GM19240 (cell line): ENCODE measurements around the gene RAB36.

ENCODE experiments used
- DNase-seq: peaks from one replicate; pipeline ENCODE4 v3.0.0; 2011; ENCODE audit warnings: low spot score; ENCODE audit not compliant: insufficient read length

RAB36 gene

GRCh38 chr22:23144932-23145877 lies at the start of gene RAB36:
TSS of gene RAB36 (plus strand) at chr22:23145477. CDS start at chr22:23146617, 1,140 bp downstream.
- DNase-seq: peak; percentile 40

GRCh38 chr22:23095733-23096342 lies 49.4 kb upstream of the RAB36 start:
- no peak for DNase-seq

GRCh38 chr22:23097412-23098229 lies 47.7 kb upstream of the RAB36 start:
- no peak for DNase-seq

GRCh38 chr22:23098230-23098705 lies 47.0 kb upstream of the RAB36 start:
- DNase-seq: no peak

- DNase-seq: no peak
Measured at GRCh38 chr22:23098718-23099530, 46.4 kb upstream of the RAB36 start.

GRCh38 chr22:23099531-23099804 lies 45.8 kb upstream of the RAB36 start:
- no peak for DNase-seq

- no peak for DNase-seq
Measured at GRCh38 chr22:23100124-23100801, 45.0 kb upstream of the RAB36 start.

GRCh38 chr22:23101524-23101923 lies 43.8 kb upstream of the RAB36 start:
- no peak for DNase-seq

- no peak for DNase-seq
Measured at GRCh38 chr22:23102002-23102655, 43.1 kb upstream of the RAB36 start.

- DNase-seq: no peak
Measured at GRCh38 chr22:23102776-23103175, 42.5 kb upstream of the RAB36 start.

GRCh38 chr22:23103199-23103954 lies 41.9 kb upstream of the RAB36 start:
- no peak for DNase-seq

GRCh38 chr22:23104187-23104971 lies 40.9 kb upstream of the RAB36 start:
- DNase-seq: no peak

- no peak for DNase-seq
Measured at GRCh38 chr22:23105304-23105703, 40.0 kb upstream of the RAB36 start.

GRCh38 chr22:23105919-23106318 lies 39.4 kb upstream of the RAB36 start:
- DNase-seq: no peak

- DNase-seq: no peak
Measured at GRCh38 chr22:23106344-23106743, 38.9 kb upstream of the RAB36 start.

- no peak for DNase-seq
Measured at GRCh38 chr22:23106906-23107367, 38.3 kb upstream of the RAB36 start.

GRCh38 chr22:23107487-23108248 lies 37.6 kb upstream of the RAB36 start:
- no peak for DNase-seq
